ENCODE data around the gene MKNK1.

DNA sequence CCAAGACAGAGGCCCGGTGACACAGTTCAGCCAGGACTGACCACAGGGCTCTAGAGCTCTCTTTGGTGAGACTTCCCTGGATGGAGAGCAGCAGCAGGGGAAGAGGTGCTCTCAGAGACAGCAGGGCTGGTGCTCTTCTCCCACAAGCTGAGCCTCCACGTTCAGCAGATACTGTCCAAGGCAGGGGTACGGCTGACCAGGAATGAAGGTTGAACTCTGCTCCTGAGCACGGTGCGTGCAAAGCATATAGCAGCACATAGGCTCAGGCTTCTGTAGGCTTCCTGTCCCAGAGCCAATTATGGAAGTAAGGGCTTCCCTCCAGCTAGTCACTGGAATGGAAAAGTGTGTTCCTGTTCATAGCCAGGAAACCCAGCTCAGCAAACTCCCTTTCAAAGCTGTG, 90.5 kb downstream of the MKNK1 start:
- TF ChIP-seq, protein P1, sequence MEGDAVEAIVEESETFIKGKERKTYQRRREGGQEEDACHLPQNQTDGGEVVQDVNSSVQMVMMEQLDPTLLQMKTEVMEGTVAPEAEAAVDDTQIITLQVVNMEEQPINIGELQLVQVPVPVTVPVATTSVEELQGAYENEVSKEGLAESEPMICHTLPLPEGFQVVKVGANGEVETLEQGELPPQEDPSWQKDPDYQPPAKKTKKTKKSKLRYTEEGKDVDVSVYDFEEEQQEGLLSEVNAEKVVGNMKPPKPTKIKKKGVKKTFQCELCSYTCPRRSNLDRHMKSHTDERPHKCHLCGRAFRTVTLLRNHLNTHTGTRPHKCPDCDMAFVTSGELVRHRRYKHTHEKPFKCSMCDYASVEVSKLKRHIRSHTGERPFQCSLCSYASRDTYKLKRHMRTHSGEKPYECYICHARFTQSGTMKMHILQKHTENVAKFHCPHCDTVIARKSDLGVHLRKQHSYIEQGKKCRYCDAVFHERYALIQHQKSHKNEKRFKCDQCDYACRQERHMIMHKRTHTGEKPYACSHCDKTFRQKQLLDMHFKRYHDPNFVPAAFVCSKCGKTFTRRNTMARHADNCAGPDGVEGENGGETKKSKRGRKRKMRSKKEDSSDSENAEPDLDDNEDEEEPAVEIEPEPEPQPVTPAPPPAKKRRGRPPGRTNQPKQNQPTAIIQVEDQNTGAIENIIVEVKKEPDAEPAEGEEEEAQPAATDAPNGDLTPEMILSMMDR (IDR thresholded peaks at IDR 0.05) = no peak
- TF ChIP-seq, protein P2, sequence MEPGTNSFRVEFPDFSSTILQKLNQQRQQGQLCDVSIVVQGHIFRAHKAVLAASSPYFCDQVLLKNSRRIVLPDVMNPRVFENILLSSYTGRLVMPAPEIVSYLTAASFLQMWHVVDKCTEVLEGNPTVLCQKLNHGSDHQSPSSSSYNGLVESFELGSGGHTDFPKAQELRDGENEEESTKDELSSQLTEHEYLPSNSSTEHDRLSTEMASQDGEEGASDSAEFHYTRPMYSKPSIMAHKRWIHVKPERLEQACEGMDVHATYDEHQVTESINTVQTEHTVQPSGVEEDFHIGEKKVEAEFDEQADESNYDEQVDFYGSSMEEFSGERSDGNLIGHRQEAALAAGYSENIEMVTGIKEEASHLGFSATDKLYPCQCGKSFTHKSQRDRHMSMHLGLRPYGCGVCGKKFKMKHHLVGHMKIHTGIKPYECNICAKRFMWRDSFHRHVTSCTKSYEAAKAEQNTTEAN (CRISPR knock-in tag; IDR thresholded peaks at IDR 0.05) = no peak
- TF ChIP-seq ETV6 (CRISPR knock-in tag; IDR thresholded peaks at IDR 0.05) (no peak), CBFB (CRISPR knock-in tag; IDR thresholded peaks at IDR 0.05; ENCODE audit: low read depth) (no peak), ZNF416 (CRISPR knock-in tag; IDR thresholded peaks at IDR 0.05) (no peak), NR1H2 (CRISPR knock-in tag; IDR thresholded peaks at IDR 0.05) (no peak)
- TF ChIP-seq, protein P3, sequence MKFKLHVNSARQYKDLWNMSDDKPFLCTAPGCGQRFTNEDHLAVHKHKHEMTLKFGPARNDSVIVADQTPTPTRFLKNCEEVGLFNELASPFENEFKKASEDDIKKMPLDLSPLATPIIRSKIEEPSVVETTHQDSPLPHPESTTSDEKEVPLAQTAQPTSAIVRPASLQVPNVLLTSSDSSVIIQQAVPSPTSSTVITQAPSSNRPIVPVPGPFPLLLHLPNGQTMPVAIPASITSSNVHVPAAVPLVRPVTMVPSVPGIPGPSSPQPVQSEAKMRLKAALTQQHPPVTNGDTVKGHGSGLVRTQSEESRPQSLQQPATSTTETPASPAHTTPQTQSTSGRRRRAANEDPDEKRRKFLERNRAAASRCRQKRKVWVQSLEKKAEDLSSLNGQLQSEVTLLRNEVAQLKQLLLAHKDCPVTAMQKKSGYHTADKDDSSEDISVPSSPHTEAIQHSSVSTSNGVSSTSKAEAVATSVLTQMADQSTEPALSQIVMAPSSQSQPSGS (CRISPR knock-in tag; IDR thresholded peaks at IDR 0.05; ENCODE audit: borderline replicate concordance, low read depth) = no peak
- TF ChIP-seq, protein P4, sequence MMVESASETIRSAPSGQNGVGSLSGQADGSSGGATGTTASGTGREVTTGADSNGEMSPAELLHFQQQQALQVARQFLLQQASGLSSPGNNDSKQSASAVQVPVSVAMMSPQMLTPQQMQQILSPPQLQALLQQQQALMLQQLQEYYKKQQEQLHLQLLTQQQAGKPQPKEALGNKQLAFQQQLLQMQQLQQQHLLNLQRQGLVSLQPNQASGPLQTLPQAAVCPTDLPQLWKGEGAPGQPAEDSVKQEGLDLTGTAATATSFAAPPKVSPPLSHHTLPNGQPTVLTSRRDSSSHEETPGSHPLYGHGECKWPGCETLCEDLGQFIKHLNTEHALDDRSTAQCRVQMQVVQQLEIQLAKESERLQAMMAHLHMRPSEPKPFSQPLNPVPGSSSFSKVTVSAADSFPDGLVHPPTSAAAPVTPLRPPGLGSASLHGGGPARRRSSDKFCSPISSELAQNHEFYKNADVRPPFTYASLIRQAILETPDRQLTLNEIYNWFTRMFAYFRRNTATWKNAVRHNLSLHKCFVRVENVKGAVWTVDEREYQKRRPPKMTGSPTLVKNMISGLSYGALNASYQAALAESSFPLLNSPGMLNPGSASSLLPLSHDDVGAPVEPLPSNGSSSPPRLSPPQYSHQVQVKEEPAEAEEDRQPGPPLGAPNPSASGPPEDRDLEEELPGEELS (CRISPR knock-in tag; IDR thresholded peaks at IDR 0.05) = no peak
